Panc1 (cell line): ENCODE results near the gene ADCY4.

Experiments
- POLR2AphosphoS5 ChIP-seq: IDR thresholded peaks from 2 replicates; pipeline ENCODE4 v1.6.1; 2012; ENCODE audit warnings: mild to moderate bottlenecking, low read depth, low read length, moderate library complexity
- SIN3A ChIP-seq: IDR thresholded peaks from 2 replicates; pipeline ENCODE4 v1.6.1; 2012; ENCODE audit warnings: low read depth, mild to moderate bottlenecking, low read length, moderate library complexity, borderline replicate concordance; ENCODE audit not compliant: insufficient read depth
- TF ChIP-seq, protein P1 (sequence below): fragments of 450-650 bp; IDR thresholded peaks from 2 replicates; pipeline ENCODE4 v1.5.1; 2017; ENCODE audit warnings: mild to moderate bottlenecking
- TF ChIP-seq, protein P2 (sequence below), 2 experiments: IDR thresholded peaks; 2 replicates each; pipeline ENCODE4 v1.6.1; 2011 to 2012; ENCODE audit warnings: low read depth in 2 of 2, control low read depth in 1 of 2, low read length in 1 of 2, mild to moderate bottlenecking in 1 of 2, moderate library complexity in 1 of 2; ENCODE audit not compliant: insufficient read depth in 1 of 2

DNA sequence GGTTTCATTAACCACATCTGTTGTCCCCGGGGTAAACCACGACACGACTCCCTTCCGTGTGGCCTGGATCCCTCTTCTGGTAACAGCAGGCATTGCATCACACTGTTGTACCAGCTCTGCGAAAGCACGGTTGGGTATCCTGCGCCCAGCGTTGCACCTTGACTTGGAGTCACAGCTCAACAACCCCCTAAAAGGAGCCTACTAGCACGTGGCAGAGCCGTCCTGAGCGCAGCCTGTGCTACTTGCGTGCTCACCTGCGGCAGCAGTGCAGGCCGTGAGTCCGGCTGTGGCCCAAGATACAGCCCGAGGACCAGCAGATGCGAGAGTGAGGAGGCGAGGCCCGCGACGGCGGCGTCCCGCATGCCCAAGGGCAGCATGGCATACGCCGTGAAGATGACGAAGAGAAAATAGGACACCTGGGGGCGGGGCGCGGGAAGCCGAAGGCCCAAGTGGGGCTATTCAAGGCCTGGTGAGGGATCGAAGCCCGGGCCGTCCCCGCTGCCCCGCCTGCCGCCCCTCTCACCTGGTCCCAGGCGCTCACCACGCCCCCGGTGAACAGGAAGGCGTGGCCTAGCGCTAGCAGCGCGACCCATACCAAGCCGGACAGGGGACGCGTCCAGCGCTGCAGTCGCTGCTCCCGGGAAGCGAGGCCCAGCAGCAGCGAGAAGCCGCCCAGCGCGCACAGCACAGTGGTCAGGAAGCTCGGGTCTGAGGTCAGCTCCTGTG lies 2.4 kb downstream of the ADCY4 start:
- TF ChIP-seq, protein P1, sequence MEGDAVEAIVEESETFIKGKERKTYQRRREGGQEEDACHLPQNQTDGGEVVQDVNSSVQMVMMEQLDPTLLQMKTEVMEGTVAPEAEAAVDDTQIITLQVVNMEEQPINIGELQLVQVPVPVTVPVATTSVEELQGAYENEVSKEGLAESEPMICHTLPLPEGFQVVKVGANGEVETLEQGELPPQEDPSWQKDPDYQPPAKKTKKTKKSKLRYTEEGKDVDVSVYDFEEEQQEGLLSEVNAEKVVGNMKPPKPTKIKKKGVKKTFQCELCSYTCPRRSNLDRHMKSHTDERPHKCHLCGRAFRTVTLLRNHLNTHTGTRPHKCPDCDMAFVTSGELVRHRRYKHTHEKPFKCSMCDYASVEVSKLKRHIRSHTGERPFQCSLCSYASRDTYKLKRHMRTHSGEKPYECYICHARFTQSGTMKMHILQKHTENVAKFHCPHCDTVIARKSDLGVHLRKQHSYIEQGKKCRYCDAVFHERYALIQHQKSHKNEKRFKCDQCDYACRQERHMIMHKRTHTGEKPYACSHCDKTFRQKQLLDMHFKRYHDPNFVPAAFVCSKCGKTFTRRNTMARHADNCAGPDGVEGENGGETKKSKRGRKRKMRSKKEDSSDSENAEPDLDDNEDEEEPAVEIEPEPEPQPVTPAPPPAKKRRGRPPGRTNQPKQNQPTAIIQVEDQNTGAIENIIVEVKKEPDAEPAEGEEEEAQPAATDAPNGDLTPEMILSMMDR, result peak; percentile 79
- TF ChIP-seq POLR2AphosphoS5, result no peak
- TF ChIP-seq, protein P2, sequence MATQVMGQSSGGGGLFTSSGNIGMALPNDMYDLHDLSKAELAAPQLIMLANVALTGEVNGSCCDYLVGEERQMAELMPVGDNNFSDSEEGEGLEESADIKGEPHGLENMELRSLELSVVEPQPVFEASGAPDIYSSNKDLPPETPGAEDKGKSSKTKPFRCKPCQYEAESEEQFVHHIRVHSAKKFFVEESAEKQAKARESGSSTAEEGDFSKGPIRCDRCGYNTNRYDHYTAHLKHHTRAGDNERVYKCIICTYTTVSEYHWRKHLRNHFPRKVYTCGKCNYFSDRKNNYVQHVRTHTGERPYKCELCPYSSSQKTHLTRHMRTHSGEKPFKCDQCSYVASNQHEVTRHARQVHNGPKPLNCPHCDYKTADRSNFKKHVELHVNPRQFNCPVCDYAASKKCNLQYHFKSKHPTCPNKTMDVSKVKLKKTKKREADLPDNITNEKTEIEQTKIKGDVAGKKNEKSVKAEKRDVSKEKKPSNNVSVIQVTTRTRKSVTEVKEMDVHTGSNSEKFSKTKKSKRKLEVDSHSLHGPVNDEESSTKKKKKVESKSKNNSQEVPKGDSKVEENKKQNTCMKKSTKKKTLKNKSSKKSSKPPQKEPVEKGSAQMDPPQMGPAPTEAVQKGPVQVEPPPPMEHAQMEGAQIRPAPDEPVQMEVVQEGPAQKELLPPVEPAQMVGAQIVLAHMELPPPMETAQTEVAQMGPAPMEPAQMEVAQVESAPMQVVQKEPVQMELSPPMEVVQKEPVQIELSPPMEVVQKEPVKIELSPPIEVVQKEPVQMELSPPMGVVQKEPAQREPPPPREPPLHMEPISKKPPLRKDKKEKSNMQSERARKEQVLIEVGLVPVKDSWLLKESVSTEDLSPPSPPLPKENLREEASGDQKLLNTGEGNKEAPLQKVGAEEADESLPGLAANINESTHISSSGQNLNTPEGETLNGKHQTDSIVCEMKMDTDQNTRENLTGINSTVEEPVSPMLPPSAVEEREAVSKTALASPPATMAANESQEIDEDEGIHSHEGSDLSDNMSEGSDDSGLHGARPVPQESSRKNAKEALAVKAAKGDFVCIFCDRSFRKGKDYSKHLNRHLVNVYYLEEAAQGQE (IDR thresholded peaks at IDR 0.05; ENCODE audit: insufficient read depth in 1 of 2, low read depth in 2 of 2, low read length in 1 of 2), result no peak
- TF ChIP-seq SIN3A, result no peak
